Measurements from ENCODE around the gene IER5. TPM values are rescaled to one million over a fixed set of nuclear protein-coding genes. Genes with fewer than 3 reads are reported as not detected.

IER5 gene
- total RNA-seq, 1 donor from 2014 or later: 8.8 TPM

DNA sequence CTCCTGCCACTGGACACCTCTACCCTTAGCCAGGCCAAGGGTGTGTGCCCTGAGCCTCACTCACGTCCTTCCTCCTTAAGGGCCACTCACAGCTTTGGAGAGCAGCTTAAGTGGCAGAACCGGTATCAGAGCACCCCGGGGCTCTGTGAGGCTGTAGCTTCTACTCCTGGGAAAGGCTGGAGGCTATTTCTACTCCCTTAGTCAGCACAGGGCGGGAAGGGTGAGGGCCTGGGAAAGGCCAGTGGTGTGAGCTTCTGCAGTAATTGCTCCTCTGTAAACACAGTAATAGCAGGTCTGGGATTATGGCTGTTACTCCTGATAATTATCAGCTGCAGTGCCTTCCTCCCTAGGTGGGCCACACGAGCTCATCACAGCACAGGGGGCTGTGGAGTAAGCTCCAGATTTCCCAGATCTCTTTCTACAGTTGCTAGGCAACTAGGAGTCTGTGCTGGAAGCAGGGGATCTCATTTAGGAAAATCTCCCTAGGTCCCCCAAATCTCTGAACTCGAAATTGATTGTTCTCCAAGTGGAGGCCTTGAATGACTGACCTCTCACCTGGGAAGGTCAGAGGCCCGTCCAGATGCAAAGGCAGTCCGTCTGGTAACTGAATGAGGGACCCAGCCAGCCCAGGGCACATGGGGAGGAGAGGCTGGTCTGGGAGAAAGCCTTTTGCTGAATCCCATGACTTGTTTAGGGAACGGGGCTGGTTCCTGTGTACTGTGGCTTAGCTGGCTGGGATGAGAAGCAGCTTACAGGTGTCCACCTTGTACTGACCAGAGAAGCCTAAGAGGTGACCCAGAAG, 29.3 kb downstream of the IER5 start:
- Mint-ChIP-seq H3K27me3 (ENCODE audit: unreplicated experiment) (peaks cover 2% of the 10 kb centered on the region), H3K27ac (ENCODE audit: unreplicated experiment) (no peak overlapping the region), H3K9me3 (ENCODE audit: unreplicated experiment) (peaks cover 3% of the 10 kb centered on the region), H3K4me1 (ENCODE audit: low read depth, unreplicated experiment) (peaks cover 16% of the 10 kb centered on the region), H3K36me3 (ENCODE audit: unreplicated experiment) (no peaks in the 10 kb centered on the region), H3K4me3 (ENCODE audit: unreplicated experiment) (no peak overlapping the region)
- no peak for TF ChIP-seq CTCF (IDR thresholded peaks at IDR 0.05; ENCODE audit: partially characterized antibody, unreplicated experiment)
- DNase-seq: no peak

- Mint-ChIP-seq H3K27ac (ENCODE audit: unreplicated experiment) (no peak overlapping the region), H3K27me3 (ENCODE audit: unreplicated experiment) (peaks cover 2% of the 10 kb centered on the region)
- no peak for TF ChIP-seq CTCF (IDR thresholded peaks at IDR 0.05; ENCODE audit: partially characterized antibody, unreplicated experiment)
These were observed 30.8 kb downstream of the IER5 start for GRCh38 chr1:181119093-181119989.

GRCh38 chr1:181120924-181121323, 32.4 kb downstream of the IER5 start:
- peaks cover 2% of the 10 kb centered on the region for H3K27me3 Mint-ChIP-seq (ENCODE audit: unreplicated experiment)
- no peak for DNase-seq
- peaks cover 10% of the 10 kb centered on the region for H3K4me1 Mint-ChIP-seq (ENCODE audit: low read depth, unreplicated experiment)
- no peaks in the 10 kb centered on the region for H3K36me3 Mint-ChIP-seq (ENCODE audit: unreplicated experiment)
- TF ChIP-seq CTCF (IDR thresholded peaks at IDR 0.05; ENCODE audit: partially characterized antibody, unreplicated experiment): no peak
- no peak overlapping the region for H3K4me3 Mint-ChIP-seq (ENCODE audit: unreplicated experiment)
- H3K9me3 Mint-ChIP-seq (ENCODE audit: unreplicated experiment): peaks cover 1% of the 10 kb centered on the region
- H3K27ac Mint-ChIP-seq (ENCODE audit: unreplicated experiment): no peak overlapping the region

More at GRCh38 chr1:181119093-181119989, 30.8 kb downstream of the IER5 start:
- no peak for DNase-seq
- Mint-ChIP-seq H3K4me1 (ENCODE audit: low read depth, unreplicated experiment) (peaks cover 8% of the 10 kb centered on the region), H3K9me3 (ENCODE audit: unreplicated experiment) (peaks cover 1% of the 10 kb centered on the region), H3K36me3 (ENCODE audit: unreplicated experiment) (no peaks in the 10 kb centered on the region), H3K4me3 (ENCODE audit: unreplicated experiment) (no peak overlapping the region)

- no peak for TF ChIP-seq CTCF (IDR thresholded peaks at IDR 0.05; ENCODE audit: partially characterized antibody, unreplicated experiment)
- Mint-ChIP-seq H3K4me1 (ENCODE audit: low read depth, unreplicated experiment) (peaks cover 10% of the 10 kb centered on the region), H3K27ac (ENCODE audit: unreplicated experiment) (no peak overlapping the region), H3K36me3 (ENCODE audit: unreplicated experiment) (no peaks in the 10 kb centered on the region), H3K4me3 (ENCODE audit: unreplicated experiment) (no peak overlapping the region), H3K27me3 (ENCODE audit: unreplicated experiment) (peaks cover 2% of the 10 kb centered on the region), H3K9me3 (ENCODE audit: unreplicated experiment) (peaks cover 1% of the 10 kb centered on the region)
- DNase-seq: no peak
These were observed 33.0 kb downstream of the IER5 start for GRCh38 chr1:181121498-181121897.
